HG03432 (cell line): ENCODE results near the gene CXCL11.
"Not testable (repeated sequence)": the region's sequence is repeated elsewhere in the genome, so short reads cannot be mapped to it uniquely, and the experiment has no call there.

Source experiments
- ATAC-seq: cut with Tn5 transposase; IDR thresholded peaks from one replicate; pipeline ENCODE4 v1.9.1; 2021; ENCODE audit warnings: mild to moderate bottlenecking, moderate library complexity; ENCODE audit not compliant: unreplicated experiment

Gene CXCL11

DNA sequence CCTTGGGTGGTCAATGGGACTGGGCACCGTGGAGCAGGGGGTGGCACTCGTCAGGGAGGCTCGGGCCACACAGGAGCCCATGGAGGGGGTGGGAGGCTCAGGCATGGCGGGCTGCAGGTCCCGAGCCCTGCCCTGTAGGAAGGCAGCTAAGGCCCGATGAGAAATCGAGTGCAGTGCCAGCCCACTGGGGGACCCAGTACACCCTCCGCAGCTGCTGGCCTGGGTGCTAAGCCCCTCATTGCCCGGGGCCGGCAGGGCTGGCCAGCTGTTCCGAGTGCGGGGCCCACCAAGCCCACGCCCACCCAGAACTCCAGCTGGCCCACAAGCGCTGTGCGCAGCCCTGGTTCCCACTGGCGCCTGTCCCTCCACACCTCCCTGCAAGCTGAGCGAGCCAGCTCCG, 7.4 kb upstream of the CXCL11 start:
- ATAC-seq, result not testable (repeated sequence)

DNA sequence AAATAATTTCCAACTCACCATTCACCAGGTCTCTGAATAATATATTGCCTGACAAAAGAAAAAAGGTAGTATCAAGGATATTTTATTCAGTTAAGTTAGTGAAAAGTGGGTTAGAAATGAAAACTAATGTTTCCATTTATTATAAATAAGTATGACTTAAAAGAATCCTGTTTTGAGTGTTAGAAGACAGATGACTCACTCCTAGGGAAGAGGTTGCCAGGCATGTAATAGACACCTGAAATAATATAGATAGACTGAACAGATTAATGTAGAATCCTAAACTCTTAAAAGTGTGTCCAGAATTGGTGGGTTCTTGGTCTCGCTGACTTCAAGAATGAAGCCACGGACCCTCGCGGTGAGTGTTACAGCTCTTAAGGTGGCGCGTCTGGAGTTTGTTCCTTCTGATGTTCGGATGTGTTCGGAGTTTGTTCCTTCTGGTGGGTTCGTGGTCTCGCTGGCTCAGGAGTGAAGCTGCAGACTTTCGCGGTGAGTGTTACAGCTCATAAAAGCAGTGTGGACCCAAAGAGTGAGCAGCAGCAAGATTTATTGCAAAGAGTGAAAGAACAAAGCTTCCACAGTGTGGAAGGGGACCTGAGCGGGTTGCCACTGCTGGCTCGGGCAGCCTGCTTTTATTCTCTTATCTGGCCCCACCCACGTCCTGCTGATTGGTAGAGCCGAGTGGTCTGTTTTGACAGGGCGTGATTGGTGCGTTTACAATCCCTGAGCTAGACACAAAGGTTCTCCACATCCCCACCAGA, 6.5 kb upstream of the CXCL11 start:
- not testable (repeated sequence) for ATAC-seq

DNA sequence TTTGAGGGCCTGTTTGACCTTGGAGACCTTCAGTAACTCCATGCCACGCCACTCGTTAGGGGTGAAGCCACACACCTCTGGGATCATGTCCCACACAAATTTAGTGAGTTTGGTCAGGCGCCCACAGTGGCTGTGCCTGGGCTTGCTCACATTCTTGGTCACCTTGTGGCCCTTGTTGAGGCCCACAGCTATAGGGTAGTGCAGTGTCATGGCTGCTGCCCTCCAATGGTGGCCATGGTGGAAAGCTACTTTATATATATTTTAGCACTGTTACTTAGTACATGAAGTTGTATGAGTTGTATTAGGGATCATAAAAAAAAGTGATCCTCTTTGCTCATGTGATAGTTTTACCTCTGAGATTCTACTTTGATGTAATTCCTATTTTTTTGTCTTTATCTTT, 985 bp upstream of the CXCL11 start:
- ATAC-seq, result no peak

DNA sequence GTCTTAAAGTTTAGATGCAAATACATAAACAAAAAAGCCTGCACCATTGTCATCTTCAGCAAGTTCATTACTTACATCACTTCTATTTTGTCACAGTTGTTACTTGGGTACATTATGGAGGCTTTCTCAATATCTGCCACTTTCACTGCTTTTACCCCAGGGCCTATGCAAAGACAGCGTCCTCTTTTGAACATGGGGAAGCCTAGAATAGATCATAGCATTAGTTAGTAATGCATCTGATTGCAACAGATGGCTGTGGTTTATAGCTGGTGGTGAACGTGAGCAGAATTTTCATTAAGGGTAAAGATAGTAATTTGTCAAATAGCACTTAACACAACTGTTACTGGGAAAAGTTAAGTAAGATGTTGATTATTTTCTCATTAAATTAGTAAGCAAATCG, 729 bp downstream of the CXCL11 start:
- no peak for ATAC-seq

DNA sequence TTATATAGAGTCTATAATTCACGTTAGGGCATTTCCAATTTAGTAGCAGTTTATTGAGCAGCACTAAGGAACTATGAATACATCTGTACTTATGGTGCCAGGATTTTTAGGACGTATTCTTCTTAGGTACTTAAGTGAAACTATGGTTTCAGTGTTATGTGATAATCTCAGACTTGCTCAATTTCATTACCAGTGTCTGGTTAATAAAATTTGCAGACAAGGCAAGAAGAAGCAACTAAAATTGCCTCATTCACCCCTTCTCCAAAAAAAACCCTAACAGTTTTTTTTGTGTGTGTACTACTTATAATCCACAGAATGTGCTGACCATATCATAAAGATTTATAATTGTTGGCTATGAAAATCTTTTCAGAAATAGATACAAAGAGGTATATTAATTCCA, 6.6 kb downstream of the CXCL11 start:
- no peak for ATAC-seq

DNA sequence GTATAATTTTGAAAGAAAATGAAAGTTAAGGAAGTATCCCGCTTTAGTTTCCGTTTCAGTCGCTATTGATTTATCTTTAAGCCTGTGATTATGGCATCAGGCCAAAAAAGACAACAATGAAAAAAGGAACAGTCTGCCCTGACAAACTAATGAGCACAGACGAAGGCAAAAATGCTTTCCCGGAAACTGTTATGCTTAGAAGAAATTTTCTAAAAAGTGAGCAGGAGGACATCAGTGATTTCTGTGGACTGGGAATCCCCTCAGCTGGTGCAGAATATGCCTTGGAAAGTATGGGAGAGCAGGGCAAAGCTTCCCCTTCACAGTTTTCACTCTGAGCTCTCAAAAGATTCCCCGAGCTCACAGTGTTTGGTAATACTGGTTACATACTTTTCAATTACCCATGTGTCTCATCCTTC, 7.5 kb downstream of the CXCL11 start:
- no peak for ATAC-seq

DNA sequence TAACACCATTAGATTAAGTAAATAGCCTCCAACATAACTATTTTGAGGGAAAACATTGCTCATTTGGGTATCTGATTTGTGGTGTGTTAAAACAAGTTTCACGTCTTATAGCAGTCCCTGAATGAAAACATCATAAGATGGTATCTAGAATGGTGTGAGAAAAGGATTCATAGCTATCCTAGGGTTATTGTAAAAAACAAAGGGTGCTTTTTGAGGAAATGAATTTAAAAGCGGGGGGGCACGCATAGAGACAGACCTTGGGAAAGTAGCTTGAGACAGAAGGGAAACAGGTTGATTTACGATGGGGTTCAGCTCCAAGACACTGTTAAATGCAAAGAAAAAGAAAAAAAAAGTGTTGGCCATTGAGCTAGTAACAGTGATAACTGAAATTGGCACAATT, 11.8 kb downstream of the CXCL11 start:
- no peak for ATAC-seq

DNA sequence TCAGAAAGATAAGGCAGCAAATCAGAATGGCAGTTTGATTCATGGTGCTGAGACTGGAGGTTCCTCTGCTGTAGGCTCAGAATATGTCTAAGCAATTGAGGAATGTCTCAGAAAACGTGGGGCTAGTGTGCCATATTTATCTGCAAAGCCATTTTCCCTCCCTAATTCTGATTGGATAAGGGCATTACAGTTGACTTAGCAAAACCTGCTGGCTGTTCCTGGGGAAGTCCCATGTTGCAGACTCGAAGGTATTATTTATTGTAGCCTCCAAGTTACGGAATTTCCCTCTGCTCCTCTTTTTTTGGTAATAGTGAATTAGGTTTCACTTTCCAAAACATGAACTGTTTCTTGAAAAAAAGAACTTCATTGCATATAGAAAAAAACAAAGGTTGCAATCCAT, 12.5 kb downstream of the CXCL11 start, which contains the start of gene CXCL10:
TSS of gene CXCL10 (minus strand) at position 109 of the 400 bp plus-strand sequence. CDS start at position 43, 66 bp downstream.
- peak; percentile 49 for ATAC-seq

DNA sequence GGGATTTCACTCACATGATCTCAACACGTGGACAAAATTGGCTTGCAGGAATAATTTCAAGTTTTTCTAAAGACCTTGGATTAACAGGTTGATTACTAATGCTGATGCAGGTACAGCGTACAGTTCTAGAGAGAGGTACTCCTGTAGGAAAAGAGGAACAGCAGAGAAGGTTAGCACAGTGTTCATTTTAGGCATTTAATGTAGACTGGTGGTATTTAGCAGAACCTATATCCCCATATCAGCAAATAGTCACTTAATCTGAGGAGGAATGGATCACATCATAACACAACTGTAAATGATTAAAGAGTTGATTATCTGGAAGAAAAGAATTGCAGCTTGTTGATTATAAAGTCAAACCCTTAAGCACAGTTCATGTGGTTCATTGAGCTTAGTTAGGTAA, 13.2 kb downstream of the CXCL11 start:
- no peak for ATAC-seq

DNA sequence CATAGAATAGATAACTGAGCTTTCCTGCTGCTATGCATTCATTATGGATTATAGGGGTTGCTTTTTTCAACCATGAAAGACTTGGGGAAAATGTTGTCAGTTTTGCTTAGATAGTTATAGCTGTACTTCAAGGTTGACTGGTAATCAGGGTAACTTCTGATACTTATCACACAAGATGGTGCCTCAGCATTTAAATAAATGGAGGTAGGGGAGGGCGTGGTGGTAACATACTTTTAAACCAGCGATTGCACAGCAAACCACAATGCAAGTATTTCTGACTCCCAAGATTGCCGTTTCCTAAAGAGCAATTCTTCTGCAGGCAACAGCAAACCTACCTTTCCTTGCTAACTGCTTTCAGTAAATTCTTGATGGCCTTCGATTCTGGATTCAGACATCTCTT, 13.8 kb downstream of the CXCL11 start:
- no peak for ATAC-seq

DNA sequence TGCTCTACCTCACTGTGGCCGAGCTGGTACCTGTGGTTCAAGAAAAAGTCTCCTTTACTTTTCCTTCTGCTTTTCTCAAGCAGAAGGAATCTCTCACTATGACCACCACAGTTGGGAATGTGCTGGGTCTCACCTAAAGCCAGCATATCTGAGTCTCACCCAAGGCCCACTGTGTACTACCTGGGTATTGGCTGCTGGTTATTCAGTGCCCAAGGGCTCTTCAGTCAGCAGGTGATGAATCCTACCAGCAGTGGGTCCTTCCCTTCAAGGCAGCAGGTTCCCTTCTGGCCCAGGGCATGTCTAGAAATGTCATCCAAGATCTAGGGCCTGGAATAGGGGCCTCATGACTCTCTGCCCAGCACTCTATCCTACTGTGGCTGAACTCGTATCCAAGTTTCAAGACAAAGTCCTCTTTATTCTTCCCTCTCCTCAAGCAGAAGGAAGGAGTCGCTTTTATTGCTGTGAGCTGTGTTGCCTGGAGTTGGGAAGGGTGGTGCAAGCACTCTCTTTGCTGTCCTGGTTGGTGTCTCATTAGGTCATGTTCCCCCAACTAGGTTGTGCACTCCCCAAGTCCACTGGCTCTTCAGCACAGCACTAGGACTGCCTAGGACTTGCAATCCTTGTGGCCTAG, 18.7 kb downstream of the CXCL11 start:
- no peak for ATAC-seq

DNA sequence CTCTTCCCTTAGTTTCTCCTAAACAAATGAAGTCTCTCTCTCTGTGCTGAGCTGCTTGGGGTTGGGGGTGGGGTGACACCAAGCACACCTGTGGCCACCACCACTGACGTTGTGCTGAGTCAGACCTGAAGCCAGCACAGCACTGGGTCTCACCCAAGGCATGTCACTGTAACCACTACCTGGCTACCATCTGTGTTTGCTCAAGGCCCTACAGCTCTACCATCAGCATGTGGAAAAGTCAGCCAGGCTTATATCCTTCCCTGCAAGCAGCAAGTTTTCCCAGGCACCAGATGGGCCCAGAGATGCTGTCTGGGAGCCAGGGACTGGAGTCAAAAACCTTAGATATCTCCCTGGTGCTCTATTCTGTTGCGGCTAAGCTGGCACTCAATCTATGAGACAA, 19.5 kb downstream of the CXCL11 start:
- ATAC-seq, result peak; percentile 68

DNA sequence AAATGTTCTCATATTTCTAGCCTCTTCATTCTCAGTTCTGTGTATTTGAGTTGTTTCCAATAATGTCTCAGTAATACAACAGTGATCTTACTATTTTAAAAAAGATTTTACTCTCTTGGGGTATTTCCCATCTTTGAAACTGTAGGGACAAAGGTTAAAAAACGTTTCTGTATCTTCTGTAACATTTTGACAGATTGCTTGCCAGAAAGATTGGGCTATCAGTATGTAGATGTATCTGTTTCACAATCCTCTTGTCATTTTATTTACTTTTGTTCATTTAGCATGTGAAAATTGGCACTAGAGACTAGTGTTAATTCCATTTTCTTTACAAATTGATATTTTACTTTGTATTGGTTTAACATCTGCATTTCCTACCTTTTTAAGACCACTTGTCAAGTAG, 22.3 kb downstream of the CXCL11 start:
- no peak for ATAC-seq

DNA sequence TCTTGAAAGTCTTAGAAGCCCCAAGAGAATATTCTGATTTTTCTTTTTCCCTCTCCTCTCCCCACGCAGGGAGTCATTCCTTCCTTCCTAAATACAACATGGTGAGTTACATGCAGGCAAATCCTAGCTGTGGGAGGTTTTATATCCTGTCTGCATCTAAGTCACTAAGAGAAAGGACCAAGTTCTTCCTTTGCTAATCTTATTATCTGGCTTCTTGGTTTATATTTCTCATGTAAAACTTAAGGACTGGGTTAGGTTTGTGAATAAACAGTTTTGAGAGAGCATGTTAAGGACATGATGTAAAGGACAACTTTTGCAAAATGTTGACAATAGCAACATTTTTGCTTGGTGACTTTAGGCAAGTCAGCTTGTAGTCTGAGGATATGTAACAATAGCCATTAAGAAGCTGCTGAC, 23.5 kb downstream of the CXCL11 start:
- no peak for ATAC-seq

DNA sequence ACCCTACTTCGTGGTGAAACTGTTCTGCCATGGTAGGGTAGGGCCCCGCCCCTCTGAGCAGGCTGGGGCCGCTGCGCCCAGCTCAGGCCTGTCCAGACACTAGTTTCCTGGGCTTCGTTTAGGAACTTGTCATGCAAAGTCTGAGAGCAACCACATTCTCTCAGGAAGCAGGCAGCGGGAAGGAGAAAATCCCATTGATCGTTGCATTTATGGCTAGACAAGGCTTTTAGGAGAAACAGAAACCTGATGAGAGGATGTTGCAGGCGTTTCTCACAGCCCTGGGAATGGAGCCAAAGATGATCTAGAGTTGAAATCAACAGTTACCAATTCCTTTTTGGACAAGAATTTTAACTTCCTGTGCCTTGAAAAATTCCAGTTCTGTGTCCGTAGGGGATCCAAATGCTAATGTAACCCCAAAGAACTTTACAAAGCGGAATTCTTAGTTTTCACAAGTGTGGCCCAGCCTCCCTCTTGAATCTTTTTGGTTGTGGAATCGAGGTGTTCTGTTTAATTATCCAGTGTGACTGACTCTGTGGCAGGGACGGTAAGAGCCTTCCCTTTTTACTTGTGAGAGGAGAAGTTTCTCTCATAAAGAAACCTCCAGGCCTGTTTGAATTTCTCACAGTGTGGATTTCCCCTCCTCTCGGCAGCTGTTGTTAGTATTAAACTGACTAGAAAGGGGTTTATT, 24.0 kb downstream of the CXCL11 start:
- peak; percentile 82 for ATAC-seq

DNA sequence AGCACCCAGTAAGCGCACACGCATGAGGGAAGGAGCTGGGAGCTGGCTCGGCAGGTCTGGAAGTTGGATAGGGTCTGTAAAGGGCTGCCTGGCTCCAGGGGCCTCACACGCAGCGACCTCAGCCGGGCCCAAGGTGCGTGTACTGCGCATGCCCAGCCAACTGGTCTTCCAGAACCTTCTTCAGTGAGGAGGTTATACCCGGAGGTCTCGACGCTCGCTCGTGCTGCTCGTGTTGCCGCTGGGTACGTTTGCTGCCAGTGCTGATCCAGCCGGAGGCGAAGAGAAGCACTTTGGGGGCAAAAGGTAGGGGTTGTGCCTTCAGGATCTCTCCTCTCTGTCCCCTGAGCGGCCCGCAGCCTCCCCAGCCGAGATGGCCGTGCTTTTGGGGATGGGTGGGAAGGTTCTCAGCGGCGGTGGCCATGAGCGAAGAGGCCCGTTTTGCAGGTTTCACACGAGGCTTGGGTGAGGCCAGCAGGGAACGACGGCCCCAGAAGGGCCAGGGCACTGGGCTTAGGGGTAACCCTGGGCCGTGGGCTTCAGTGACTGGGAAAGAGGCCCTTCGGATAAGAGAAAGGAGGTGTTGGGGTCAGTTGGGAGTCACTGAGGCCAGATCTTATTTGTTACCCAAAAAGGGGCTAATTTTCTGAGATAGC, 24.7 kb downstream of the CXCL11 start:
- no peak for ATAC-seq

DNA sequence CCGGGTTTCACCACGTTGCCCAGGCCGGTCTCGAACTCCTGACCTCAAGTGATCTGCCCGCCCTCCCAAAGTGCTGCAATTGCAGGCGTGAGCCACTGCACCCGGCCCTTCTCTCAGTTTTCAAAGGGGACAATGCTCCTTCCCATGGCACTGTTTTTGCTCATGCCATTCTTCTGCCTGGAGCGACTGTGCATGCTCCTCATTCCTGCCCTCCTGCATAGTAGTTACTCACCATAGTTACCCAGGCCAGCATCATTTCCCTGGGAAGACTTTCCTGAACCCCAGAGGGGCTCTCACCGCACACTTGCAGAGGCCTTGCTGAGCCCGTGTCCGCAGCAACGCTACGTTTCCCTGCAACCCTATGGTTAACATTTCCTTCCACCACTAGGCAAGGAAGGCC, 25.3 kb downstream of the CXCL11 start:
- ATAC-seq, result no peak

DNA sequence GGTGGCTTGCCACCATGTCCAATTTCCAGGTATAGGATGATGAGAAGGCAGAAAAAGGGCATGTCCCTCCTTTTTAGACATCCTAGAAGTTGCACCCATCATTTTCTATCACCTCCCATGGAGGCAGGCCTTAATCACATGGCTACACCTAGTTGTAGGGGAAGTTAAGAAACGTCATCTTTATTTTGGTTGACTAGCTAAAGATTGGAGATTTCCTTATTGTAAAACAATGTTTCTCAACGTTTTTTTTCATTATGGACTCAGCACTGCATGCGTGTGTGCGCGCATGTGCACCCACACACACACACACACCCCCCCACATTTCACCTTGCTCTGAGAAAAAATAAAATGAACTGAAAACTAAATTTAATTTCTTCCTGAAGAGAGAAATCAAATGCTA, 26.6 kb downstream of the CXCL11 start:
- ATAC-seq, result no peak

DNA sequence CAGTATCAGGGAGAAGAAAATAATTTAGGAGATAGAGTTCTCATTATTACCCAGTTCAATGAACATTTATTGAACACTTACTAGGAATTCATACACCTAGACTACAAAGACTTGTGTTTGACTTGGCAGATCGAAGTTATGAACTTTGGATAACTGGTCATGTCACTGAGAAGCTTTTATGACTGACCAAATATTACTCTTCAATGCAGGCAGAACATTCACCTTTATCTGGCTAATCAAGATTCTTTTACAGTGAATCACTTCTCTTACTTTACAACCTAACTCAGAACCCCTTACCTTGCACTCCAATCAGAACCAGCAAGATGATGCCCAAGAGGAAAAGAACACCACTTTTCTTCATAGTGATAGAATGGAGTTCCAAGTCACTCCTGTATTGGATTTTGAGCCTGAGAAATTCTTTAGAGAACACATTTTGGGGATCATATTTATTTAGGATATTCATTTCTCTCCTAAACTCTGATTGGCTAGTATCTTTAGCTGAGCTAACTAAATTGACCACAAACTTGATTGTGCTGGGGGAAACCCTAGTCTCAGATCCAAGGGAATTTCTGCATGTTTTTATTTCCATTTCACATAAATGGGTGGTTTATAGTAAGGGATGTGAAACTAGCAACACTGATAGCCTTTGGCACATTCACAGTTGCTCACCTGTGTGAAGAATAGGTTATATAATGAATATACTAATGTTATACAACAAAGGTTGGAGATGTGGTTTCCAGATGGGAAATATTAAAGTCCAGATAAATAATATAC, 28.6 kb downstream of the CXCL11 start, which contains the start of gene CXCL9:
TSS of gene CXCL9 (minus strand) at position 421 of the 774 bp plus-strand sequence. CDS start at position 361, 60 bp downstream.
- ATAC-seq, result no peak

DNA sequence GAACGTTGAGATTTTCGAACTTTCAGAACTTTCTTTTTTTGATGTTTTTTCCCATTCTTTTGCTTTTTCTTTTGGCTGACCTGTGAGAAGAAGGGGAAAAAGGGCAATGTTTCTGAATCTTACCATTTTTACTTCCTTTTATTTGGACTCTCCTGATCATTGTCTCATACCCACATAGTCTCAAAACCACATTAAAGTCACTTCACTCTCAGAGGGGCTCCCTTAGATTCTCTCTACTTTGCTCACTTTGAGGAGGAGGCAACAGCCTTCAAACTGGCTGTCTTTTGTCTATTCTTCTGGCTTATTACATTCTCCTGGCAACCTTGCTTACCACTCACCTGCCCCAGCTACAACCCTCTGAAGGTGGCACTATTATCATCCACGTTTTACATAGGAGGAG, 32.2 kb downstream of the CXCL11 start:
- no peak for ATAC-seq

DNA sequence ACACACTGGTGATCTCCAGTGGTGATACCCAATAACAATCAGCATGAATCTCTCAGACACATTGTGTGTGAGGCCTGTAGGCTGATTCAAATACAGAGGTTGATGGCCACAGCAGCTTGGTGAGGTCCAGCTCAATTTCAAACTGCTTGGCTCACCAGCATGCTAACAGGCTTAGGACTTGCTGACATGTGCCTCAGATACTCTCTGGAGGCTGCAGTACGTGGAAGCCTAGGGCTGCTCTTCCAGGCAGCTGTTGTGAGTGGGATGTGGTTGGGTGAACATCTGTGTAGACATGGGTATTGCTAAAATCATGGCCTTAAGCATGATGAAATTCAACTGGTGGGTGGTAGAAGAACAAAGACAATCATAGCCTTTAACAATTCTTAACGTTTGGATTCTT, 32.8 kb downstream of the CXCL11 start:
- no peak for ATAC-seq
